HEK293T (cell line): ENCODE results near the gene PARK7.

ENCODE experiments used
- CTCF ChIA-PET: fragments of 350-600 bp; formaldehyde crosslinking; extraction: SDS; loops from one replicate; lab custom pipeline; 2021; ENCODE audit warnings: antibody characterized with exemption, inconsistent platforms; lab: Yijun Ruan, JAX
- POLR2A ChIA-PET: fragments of 350-600 bp; formaldehyde crosslinking; extraction: SDS; loops from one replicate; lab custom pipeline; 2020; ENCODE audit warnings: antibody characterized with exemption, inconsistent platforms; lab: Yijun Ruan, JAX
- DNase-seq: peaks from one replicate; pipeline ENCODE4 v3.0.0; 2012; ENCODE audit warnings: mixed read lengths; ENCODE audit errors: extremely low spot score
- ARNT ChIP-seq: fragments of 450-650 bp; IDR thresholded peaks from 2 replicates; pipeline ENCODE4 v1.6.1; 2017; ENCODE audit warnings: mild to moderate bottlenecking
- BHLHE40 ChIP-seq: fragments of 450-650 bp; IDR thresholded peaks from 2 replicates; pipeline ENCODE4 v1.6.1; 2016; ENCODE audit warnings: mild to moderate bottlenecking, moderate library complexity, borderline replicate concordance
- CTBP1 ChIP-seq: fragments of 450-650 bp; IDR thresholded peaks from 2 replicates; pipeline ENCODE4 v1.6.1; 2016; ENCODE audit warnings: borderline replicate concordance
- ELF4 ChIP-seq: fragments of 450-650 bp; IDR thresholded peaks from 2 replicates; pipeline ENCODE4 v1.6.1; 2017; ENCODE audit warnings: antibody characterized with exemption
- FOXA1 ChIP-seq: fragments of 450-650 bp; IDR thresholded peaks from 2 replicates; pipeline ENCODE4 v1.6.1; 2016; ENCODE audit warnings: mild to moderate bottlenecking
- FOXK2 ChIP-seq: fragments of 450-650 bp; IDR thresholded peaks from 2 replicates; pipeline ENCODE4 v1.6.1; 2016; ENCODE audit warnings: mild to moderate bottlenecking
- FOXM1 ChIP-seq: fragments of 450-650 bp; IDR thresholded peaks from 2 replicates; pipeline ENCODE4 v1.6.1; 2017; ENCODE audit warnings: mild to moderate bottlenecking, borderline replicate concordance
- HDGF ChIP-seq: fragments of 450-650 bp; IDR thresholded peaks from 2 replicates; pipeline ENCODE4 v1.6.1; 2017; ENCODE audit warnings: antibody characterized with exemption, borderline replicate concordance
- L3MBTL2 ChIP-seq: fragments of 450-650 bp; conservative IDR thresholded peaks from 2 replicates; pipeline ENCODE4 v1.6.1; 2016; ENCODE audit warnings: mild to moderate bottlenecking
- LEF1 ChIP-seq: fragments of 450-650 bp; IDR thresholded peaks from 2 replicates; pipeline ENCODE4 v1.6.1; 2017; ENCODE audit warnings: mild to moderate bottlenecking, borderline replicate concordance
- NFRKB ChIP-seq: fragments of 450-650 bp; IDR thresholded peaks from 2 replicates; pipeline ENCODE4 v1.6.1; 2016; ENCODE audit warnings: mild to moderate bottlenecking, moderate library complexity
- PKNOX1 ChIP-seq: fragments of 450-650 bp; IDR thresholded peaks from 2 replicates; pipeline ENCODE4 v1.6.1; 2016
- SP1 ChIP-seq: fragments of 450-650 bp; IDR thresholded peaks from 2 replicates; pipeline ENCODE4 v1.6.1; 2017
- SUZ12 ChIP-seq: fragments of 450-650 bp; IDR thresholded peaks from 2 replicates; pipeline ENCODE4 v1.6.1; 2016; ENCODE audit warnings: mild to moderate bottlenecking
- TARDBP ChIP-seq: fragments of 450-650 bp; IDR thresholded peaks from 2 replicates; pipeline ENCODE4 v1.6.1; 2016
- ZNF384 ChIP-seq: fragments of 450-650 bp; IDR thresholded peaks from 2 replicates; pipeline ENCODE4 v1.6.1; 2016

The PARK7 gene

DNA sequence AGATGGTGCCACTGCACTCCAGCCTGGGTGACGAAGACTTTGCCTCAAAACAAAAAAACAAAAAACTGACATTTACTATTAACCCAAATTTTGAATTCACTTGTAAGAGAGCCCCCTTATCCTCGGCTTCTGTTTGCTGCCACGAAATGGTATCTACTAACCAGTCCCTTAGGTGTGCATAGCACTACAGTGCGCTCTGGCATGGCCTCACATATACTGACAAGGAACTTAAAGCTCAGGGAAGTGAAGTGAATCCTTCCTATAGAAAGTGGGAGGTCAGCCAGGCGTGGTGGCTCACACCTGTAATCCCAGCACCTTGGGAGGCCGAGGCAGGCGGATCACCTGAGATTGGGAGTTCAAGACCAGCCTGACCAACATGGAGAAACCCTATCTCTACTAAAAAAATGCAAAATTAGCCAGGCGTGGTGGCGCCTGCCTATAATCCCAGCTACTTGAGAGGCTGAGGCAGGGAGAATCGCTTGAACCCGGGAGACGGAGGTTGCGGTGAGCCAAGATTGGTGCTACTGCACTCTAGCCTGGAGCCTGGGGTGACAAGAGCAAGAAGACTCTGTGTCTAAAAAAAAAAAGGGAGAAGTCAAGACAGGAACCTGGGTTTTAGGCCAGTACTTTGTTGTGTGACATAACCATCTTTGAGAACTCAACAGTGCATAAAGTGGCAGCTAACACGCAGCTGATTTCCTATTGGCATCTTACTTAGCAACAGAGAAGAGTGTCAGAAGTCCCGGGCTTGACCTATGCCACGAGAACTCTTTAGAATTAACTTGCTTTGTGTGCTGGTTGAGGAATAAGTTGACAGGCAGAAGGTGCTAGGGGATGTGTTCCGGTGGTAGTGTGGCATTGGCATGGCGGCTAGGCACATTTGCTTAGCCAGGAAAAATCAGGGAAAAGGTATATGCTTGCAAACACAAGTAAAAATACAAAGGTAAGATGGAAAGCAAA lies 47.8 kb downstream of the PARK7 start:
- POLR2A ChIA-PET: no interaction called here
- no peak for TF ChIP-seq HDGF
- TF ChIP-seq FOXA1: no peak
- no peak for TF ChIP-seq NFRKB
- no peak for TF ChIP-seq TARDBP
- TF ChIP-seq FOXK2: no peak
- TF ChIP-seq L3MBTL2: no peak
- TF ChIP-seq ZNF384: no peak
- no peak for TF ChIP-seq BHLHE40
- TF ChIP-seq ELF4: no peak
- no peak for TF ChIP-seq PKNOX1
- TF ChIP-seq LEF1: no peak
- TF ChIP-seq CTBP1: no peak
- TF ChIP-seq SP1: no peak
- no peak for TF ChIP-seq SUZ12
- no peak for TF ChIP-seq FOXM1
- no peak for TF ChIP-seq ARNT
- CTCF ChIA-PET: interaction anchor here (0.8 kb wide), 1 partner anchor 305 kb away, joined by 4 read pairs; no protein-coding TSS in a partner anchor
- no peak for DNase-seq

DNA sequence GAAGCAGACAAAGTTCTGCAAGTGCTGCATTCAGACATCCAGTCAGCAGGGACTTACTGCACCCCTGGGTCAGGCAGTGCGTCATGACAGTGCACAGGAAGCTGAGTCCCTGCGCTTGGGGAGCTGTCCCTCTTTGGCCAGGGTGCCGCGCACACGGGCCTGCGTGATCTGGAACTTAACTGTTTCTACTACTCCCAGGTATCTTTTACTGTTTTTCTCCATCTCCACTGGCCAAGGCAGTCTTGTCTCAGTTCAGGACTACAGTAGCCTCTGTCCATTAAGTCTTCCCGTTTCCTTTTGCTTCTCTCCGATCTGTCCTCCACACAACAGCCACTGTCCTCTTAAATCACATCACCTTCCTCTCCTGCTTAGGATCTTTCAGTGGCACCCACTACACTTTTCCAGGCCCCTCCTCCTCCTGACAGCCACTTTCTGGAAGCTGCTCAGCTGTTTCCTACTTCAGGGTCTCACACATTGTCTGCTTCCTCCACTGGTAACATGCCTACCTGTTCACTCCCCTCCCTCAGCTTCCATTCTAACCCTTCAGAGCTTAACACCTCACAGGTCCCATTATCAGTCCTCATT lies 48.7 kb downstream of the PARK7 start:
- ChIA-PET POLR2A (no interaction called here), CTCF (no interaction called here)

DNA sequence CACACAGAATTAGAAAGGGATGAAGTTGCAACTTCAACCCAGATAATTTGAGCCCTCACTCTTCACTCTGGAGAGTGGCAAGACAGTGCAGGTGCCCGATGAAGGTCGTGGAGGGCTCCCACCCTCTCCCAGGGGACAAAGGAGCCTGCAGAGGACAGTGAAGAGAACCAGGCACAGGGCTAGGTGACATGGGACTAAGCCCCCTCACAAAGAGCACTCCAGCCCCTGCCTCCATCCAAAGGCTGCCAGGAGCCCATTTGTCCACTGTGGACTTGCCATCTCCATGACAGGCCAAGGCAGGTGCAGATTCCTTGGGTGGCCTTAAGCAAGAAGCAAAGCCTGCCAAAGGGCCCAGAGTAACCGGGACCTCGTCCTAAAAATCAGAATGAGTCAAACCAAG lies 49.5 kb downstream of the PARK7 start:
- ChIA-PET POLR2A (no interaction called here), CTCF (no interaction called here)
- DNase-seq: no peak
- TF ChIP-seq CTBP1 (no peak), TARDBP (no peak), ZNF384 (no peak), NFRKB (no peak)

More for the DNA sequence above, 48.7 kb downstream of the PARK7 start:
- TF ChIP-seq LEF1 (no peak), FOXK2 (no peak), NFRKB (no peak), SP1 (no peak), FOXM1 (no peak), SUZ12 (no peak), FOXA1 (no peak)
- DNase-seq: no peak

GRCh38 chr1:8011923-8012858 lies 50.7 kb downstream of the PARK7 start:
- CTCF ChIA-PET: interaction anchor here (0.7 to 4.7 kb wide), 2 partner anchors 303 to 1753 kb away, joined by 3 to 43 read pairs; no protein-coding TSS in a partner anchor

DNA sequence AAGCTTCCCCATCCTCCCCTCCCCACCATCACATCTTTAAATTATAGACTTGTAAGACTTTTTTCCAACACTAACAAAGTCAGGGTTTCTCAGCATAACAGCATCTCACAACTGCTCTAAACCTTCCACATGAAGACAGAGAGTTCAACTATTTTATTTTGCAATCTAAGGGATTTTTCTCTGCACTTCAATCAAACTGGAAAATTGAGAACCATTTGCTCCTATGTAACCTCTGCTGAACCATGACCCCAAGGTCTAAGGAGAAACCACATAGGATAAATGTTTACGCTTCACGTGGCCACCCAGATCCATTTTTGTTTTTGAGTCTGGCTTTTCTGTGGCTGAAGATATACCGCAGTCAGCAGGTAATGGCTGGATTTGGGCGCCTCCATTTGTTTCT lies 51.4 kb downstream of the PARK7 start:
- ChIA-PET CTCF (interaction anchor here (0.7 to 4.7 kb wide), 2 partner anchors 302 to 1753 kb away, joined by 3 to 43 read pairs; no protein-coding TSS in a partner anchor), POLR2A (interaction anchor here (0.7 kb wide), 1 partner anchor 13 kb away, joined by 4 read pairs; the partner anchor contains the start of gene ERRFI1)
- no peak for DNase-seq
- TF ChIP-seq PKNOX1 (no peak), SUZ12 (no peak), ARNT (no peak), FOXM1 (no peak), HDGF (no peak), ELF4 (no peak), BHLHE40 (no peak), FOXK2 (no peak), SP1 (no peak), LEF1 (no peak), NFRKB (no peak), L3MBTL2 (no peak), FOXA1 (no peak), TARDBP (no peak), CTBP1 (no peak), ZNF384 (no peak)

More at GRCh38 chr1:8011923-8012858, 50.7 kb downstream of the PARK7 start:
- TF ChIP-seq FOXA1 (no peak), LEF1 (no peak), CTBP1 (no peak), FOXM1 (no peak), ZNF384 (no peak), L3MBTL2 (no peak), FOXK2 (no peak), NFRKB (no peak)
- POLR2A ChIA-PET: interaction anchor here (0.7 kb wide), 1 partner anchor 14 kb away, joined by 4 read pairs; the partner anchor contains the start of gene ERRFI1
- no peak for DNase-seq

DNA sequence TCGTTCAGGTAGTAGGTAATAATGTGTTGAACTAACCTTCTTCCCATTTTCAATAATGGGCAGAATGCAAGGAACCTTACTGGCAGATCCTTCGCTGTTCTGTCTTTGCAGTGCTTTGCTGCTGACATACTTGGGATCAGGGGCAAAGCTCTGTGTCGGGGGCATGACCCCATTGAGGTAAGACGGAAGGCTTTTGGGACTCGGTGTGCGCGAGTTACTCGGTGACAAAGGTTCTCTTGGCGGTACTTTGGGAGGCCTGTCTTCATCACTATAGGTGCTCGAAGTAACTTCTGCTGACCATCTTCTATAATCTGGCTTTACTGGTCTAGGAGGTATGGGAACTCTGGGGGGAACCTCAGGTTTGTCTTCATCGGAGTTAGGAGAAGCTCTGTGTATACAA lies 51.9 kb downstream of the PARK7 start:
- CTCF ChIA-PET: interaction anchor here (4.7 kb wide), 1 partner anchor 302 kb away, joined by 43 read pairs; no protein-coding TSS in a partner anchor
- TF ChIP-seq SUZ12 (no peak), L3MBTL2 (no peak), FOXA1 (no peak), SP1 (no peak), ELF4 (no peak), FOXM1 (no peak), ZNF384 (no peak), BHLHE40 (no peak), CTBP1 (no peak), NFRKB (no peak), TARDBP (no peak), HDGF (no peak), LEF1 (no peak), FOXK2 (no peak), ARNT (no peak)
- no peak for DNase-seq
- POLR2A ChIA-PET: no interaction called here
